ENCODE data around the gene EIF3K. TPM values are rescaled to one million over a fixed set of nuclear protein-coding genes. Genes with fewer than 3 reads are reported as not detected.

Gene EIF3K
- total and polyA plus RNA-seq, 2 of the 8 experiments (the other 6 are each of a cell fraction or from before 2014, with no cell fraction given) = 329 to 937 TPM

DNA sequence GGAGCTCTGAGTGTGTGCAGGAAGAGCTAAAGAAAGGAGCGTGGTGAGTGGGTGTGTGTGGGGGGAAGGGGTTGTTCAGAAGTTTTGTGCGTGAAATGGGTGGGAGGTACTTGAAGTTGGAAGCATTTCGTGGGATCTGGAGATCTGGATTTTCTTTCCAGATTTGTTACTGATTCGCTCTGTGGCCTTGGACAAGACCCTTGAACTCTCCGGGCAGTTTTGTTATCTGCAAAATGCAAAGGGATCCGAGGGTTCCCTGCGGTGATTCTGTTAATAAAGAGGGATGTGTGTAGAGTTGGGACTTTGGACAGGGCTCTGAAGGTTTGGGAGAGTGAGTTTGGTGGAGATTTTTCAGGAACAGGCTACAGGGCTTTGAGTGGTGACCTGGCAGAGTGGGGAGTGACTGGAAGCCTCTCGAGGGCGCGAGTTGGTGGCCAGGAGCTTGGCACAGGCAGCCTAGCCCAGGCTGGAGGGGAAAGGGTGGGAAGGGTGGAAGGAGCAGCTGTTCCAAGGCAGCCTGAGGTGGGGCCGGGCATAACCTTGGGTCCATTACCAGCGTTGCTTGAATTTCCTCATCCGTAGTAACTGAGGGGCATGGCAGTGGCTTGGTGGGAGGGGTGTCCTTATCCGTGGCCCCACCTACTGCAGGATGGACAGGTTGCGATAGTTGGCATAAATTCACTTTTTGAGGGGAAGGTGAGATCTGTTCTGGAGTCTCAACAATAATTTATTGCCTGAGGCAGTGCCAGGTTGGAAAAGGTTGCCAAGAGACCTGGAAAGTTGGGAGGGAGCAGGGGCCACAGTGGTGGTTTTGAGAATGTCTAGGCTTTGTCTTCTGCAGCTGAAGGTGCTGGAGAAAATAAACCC lies 30.6 kb downstream of the EIF3K start:
- DNase-seq (ENCODE audit: low read depth in 1 of 2, low spot score in 2 of 2) = no peak
- Histone ChIP-seq H3K56ac (replicated peaks; ENCODE audit: insufficient read length, low read depth, low read length) (no peak overlapping the region), H3K4me1 (replicated peaks in 1 of 4; ENCODE audit: control insufficient read depth in 3 of 4, insufficient read depth in 4 of 4, low read length in 3 of 4) (peaks cover 5 to 21% (median 16%) of the 10 kb centered on the region in 4 experiments), H3K9ac (replicated peaks in 1 of 4; ENCODE audit: extremely low read depth in 1 of 4, low read depth in 3 of 4, low read length in 3 of 4) (peak overlapping the region in 3 of 4 experiments; percentile 87 to 98 (median 89); a peak in 6 of 7 replicates), H4K5ac (ENCODE audit: insufficient read length, low read depth, low read length) (no peak overlapping the region), H3K27ac (ENCODE audit: low read depth, low read length) (no peak overlapping the region), H2AFZ (ENCODE audit: low read length) (no peak overlapping the region), H2BK120ac (replicated peaks; ENCODE audit: low read depth, low read length) (no peak overlapping the region), H4K8ac (ENCODE audit: extremely low read depth, insufficient read depth, low read length) (no peak overlapping the region), H2BK12ac (ENCODE audit: low read depth, low read length) (0 out of 2 replicates have a peak overlapping the region, but pooled peaks have one; percentile 27), H3K23ac (ENCODE audit: insufficient read length) (no peak overlapping the region), H3K4me3 (ENCODE audit: extremely low read depth in 1 of 4, insufficient read depth in 2 of 4, low read depth in 3 of 4, low read length in 4 of 4) (peak overlapping the region; percentile 91 to 98 (median 95)), H2BK20ac (ENCODE audit: low read length) (no peak overlapping the region), H2BK15ac (ENCODE audit: low read length) (peak overlapping the region; percentile 75; the same call in 1 of the 2 replicates), H3K18ac (ENCODE audit: extremely low read depth, low read length) (peak overlapping the region; percentile 32; the same call in 1 of the 2 replicates), H3K79me2 (ENCODE audit: control insufficient read depth in 1 of 2, insufficient read depth in 2 of 2, low read length in 2 of 2) (peaks cover 42 to 70% of the 10 kb centered on the region in 2 experiments), H3K4me2 (ENCODE audit: insufficient read depth in 1 of 2, low read depth in 2 of 2, low read length in 2 of 2) (peak overlapping the region; percentile 92 to 95), H2AK5ac (ENCODE audit: low read depth, low read length) (peak overlapping the region; percentile 86; the same call in 1 of the 2 replicates), H3K23me2 (ENCODE audit: low read depth, low read length) (peaks cover 16% of the 10 kb centered on the region; the same call in 1 of the 2 replicates), H3K79me1 (ENCODE audit: low read depth, low read length) (peaks cover 11% of the 10 kb centered on the region), H3K4ac (replicated peaks; ENCODE audit: insufficient read length, low read depth, low read length) (no peak overlapping the region), H4K91ac (replicated peaks; ENCODE audit: insufficient read length, low read length) (no peak overlapping the region), H3K9me3 (ENCODE audit: insufficient read depth in 2 of 2, low read depth in 1 of 2, low read length in 1 of 2) (no peaks in the 10 kb centered on the region), H3K14ac (ENCODE audit: insufficient read length) (no peak overlapping the region), H2BK5ac (ENCODE audit: low read depth, low read length) (peak overlapping the region; percentile 83), H3K36me3 (ENCODE audit: control insufficient read depth in 2 of 4, insufficient read depth in 4 of 4, low read length in 3 of 4) (no peaks in the 10 kb centered on the region), H4K20me1 (replicated peaks in 1 of 2; ENCODE audit: control insufficient read depth in 1 of 2, insufficient read depth in 2 of 2, low read length in 2 of 2) (peaks cover 16 to 26% of the 10 kb centered on the region in 2 experiments), H3K27me3 (replicated peaks in 1 of 4; ENCODE audit: control insufficient read depth in 3 of 4, extremely low read depth in 1 of 4, insufficient read depth in 3 of 4, low read length in 3 of 4) (no peaks in the 10 kb centered on the region)
- ChIA-PET POLR2A (ENCODE audit: partially characterized antibody) (interaction anchor here (0.7 to 17.9 kb wide), 17 partner anchors 11 to 255 kb away, joined by 3 to 374 read pairs (median 4); no protein-coding TSS in a partner anchor), CTCF (ENCODE audit: partially characterized antibody) (interaction anchor here (0.6 to 7.7 kb wide), 3 partner anchors 14 to 302 kb away, joined by 3 to 62 read pairs (median 3); no protein-coding TSS in a partner anchor)
- FAIRE-seq = no peak
- 35% methylated on average over 15 of the region's 15 CpGs; no CpG with 5 or more reads in 1 of the 2 experiments for WGBS, 2 experiments (ENCODE audit: extremely low coverage in 1 of 2, insufficient coverage in 1 of 2, insufficient read length in 1 of 2, insufficient replicate concordance in 2 of 2, low coverage in 1 of 2, low lambda C conversion rate in 2 of 2, missing lambda C conversion rate in 1 of 2)
- no peak for TF ChIP-seq CREB1 (IDR thresholded peaks at IDR 0.05)
- TF ChIP-seq, protein P1, sequence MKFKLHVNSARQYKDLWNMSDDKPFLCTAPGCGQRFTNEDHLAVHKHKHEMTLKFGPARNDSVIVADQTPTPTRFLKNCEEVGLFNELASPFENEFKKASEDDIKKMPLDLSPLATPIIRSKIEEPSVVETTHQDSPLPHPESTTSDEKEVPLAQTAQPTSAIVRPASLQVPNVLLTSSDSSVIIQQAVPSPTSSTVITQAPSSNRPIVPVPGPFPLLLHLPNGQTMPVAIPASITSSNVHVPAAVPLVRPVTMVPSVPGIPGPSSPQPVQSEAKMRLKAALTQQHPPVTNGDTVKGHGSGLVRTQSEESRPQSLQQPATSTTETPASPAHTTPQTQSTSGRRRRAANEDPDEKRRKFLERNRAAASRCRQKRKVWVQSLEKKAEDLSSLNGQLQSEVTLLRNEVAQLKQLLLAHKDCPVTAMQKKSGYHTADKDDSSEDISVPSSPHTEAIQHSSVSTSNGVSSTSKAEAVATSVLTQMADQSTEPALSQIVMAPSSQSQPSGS (IDR thresholded peaks at IDR 0.05; ENCODE audit: low read length) = no peak
- TF ChIP-seq POLR2A (IDR thresholded peaks at IDR 0.05; ENCODE audit: control extremely low read depth in 1 of 2, low read depth in 2 of 2, low read length in 2 of 2) = peak in 1 of 2 experiments; percentile 59; a peak in 1 of 3 replicates
- 0 out of 2 replicates have a peak, but pooled peaks have one; percentile 2 for TF ChIP-seq TAF1 (IDR thresholded peaks at IDR 0.05; ENCODE audit: low read depth, low read length)
- no peak for TF ChIP-seq EP300 (IDR thresholded peaks at IDR 0.05; ENCODE audit: borderline replicate concordance in 1 of 2, low read depth in 2 of 2, low read length in 2 of 2)
- TF ChIP-seq GABPA (IDR thresholded peaks at IDR 0.05; ENCODE audit: borderline replicate concordance, insufficient read depth, low read length) = no peak
- no peak for TF ChIP-seq SRF (IDR thresholded peaks at IDR 0.05; ENCODE audit: low read depth, low read length)
- no peak for TF ChIP-seq SP4 (IDR thresholded peaks at IDR 0.05; ENCODE audit: low read length)
- TF ChIP-seq KDM4A (IDR thresholded peaks at IDR 0.05; ENCODE audit: low read depth, low read length, severe bottlenecking) = no peak
- no peak for TF ChIP-seq HDAC6 (IDR thresholded peaks at IDR 0.05; ENCODE audit: low read depth, low read length)

Data from H1 (cell line).